A673 (cell line): Measurements from ENCODE around the gene ATCAY.

ENCODE experiments used
- CTCF ChIP-seq: fragments of 300-800, 200-600 bp; sonication (generic); conservative IDR thresholded peaks from 2 replicates; pipeline ENCODE4 v1.5.1; 2017; ENCODE audit warnings: low read depth, mild to moderate bottlenecking, antibody characterized with exemption, low read length, moderate library complexity, mixed read lengths
- EZH2 ChIP-seq: fragments of 200-600 bp; sonication (generic); IDR thresholded peaks from 2 replicates; pipeline ENCODE4 v1.6.1; 2017; ENCODE audit warnings: borderline replicate concordance, low read depth, mild to moderate bottlenecking, mixed read lengths, antibody characterized with exemption, low read length; ENCODE audit not compliant: poor library complexity, severe bottlenecking

DNA sequence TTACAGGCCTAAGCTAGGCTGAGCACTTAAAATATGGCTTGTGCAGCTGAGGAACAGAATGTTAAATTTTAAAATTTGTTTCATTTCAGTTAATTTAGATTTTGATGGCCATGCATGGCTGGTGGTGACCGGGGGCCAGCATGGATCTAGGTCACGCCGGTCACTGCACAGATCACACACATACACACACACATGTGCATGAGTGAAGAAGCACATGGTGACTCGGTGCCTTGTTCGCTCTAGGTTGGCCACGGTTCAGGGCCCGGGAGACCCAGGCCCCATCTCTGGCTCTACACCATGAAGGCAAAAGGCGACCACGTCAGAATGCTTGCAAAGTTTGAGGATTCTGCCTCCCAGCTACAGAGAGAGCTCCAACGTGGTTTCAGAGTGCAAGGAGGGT is 39.7 kb upstream of the ATCAY start:
- TF ChIP-seq CTCF: no peak
- no peak for TF ChIP-seq EZH2
